ENCODE results near the gene DPYD.

The DPYD gene

GRCh38 chr1:97331165-97331564 is 589.7 kb downstream of the DPYD start:
- in situ Hi-C loops (cut with MboI; ENCODE audit: low sequenced_read_pairs) = no loop called here

- in situ Hi-C loops (cut with MboI; ENCODE audit: low sequenced_read_pairs) = no loop called here
Measured at GRCh38 chr1:97314685-97315084, 606.1 kb downstream of the DPYD start.

GRCh38 chr1:97308131-97308530 is 612.7 kb downstream of the DPYD start:
- in situ Hi-C loops (cut with MboI; ENCODE audit: low sequenced_read_pairs) = no loop called here

GRCh38 chr1:97307568-97307967 is 613.3 kb downstream of the DPYD start:
- in situ Hi-C loops (cut with MboI; ENCODE audit: low sequenced_read_pairs) = no loop called here

- in situ Hi-C loops (cut with MboI; ENCODE audit: low sequenced_read_pairs) = no loop called here
Measured at GRCh38 chr1:97307151-97307550, 613.7 kb downstream of the DPYD start.

- in situ Hi-C loops (cut with MboI; ENCODE audit: low sequenced_read_pairs) = no loop called here
Measured at GRCh38 chr1:97306504-97306903, 614.3 kb downstream of the DPYD start.

GRCh38 chr1:97304366-97304765 is 616.5 kb downstream of the DPYD start:
- in situ Hi-C loops (cut with MboI; ENCODE audit: low sequenced_read_pairs) = no loop called here

GRCh38 chr1:97298966-97299365 is 621.9 kb downstream of the DPYD start:
- in situ Hi-C loops (cut with MboI; ENCODE audit: low sequenced_read_pairs) = no loop called here

GRCh38 chr1:97297611-97298010 is 623.2 kb downstream of the DPYD start:
- in situ Hi-C loops (cut with MboI; ENCODE audit: low sequenced_read_pairs) = no loop called here

GRCh38 chr1:97281962-97282361 is 638.9 kb downstream of the DPYD start:
- in situ Hi-C loops (cut with MboI; ENCODE audit: low sequenced_read_pairs) = no loop called here

- in situ Hi-C loops (cut with MboI; ENCODE audit: low sequenced_read_pairs) = no loop called here
Measured at GRCh38 chr1:97277891-97278654, 642.8 kb downstream of the DPYD start.

GRCh38 chr1:97271916-97272788 is 648.7 kb downstream of the DPYD start:
- in situ Hi-C loops (cut with MboI; ENCODE audit: low sequenced_read_pairs) = no loop called here

GRCh38 chr1:97270508-97271307 is 650.1 kb downstream of the DPYD start:
- in situ Hi-C loops (cut with MboI; ENCODE audit: low sequenced_read_pairs) = no loop called here

GRCh38 chr1:97265630-97266029 is 655.2 kb downstream of the DPYD start:
- in situ Hi-C loops (cut with MboI; ENCODE audit: low sequenced_read_pairs) = no loop called here

GRCh38 chr1:97262842-97263241 is 658.0 kb downstream of the DPYD start:
- in situ Hi-C loops (cut with MboI; ENCODE audit: low sequenced_read_pairs) = no loop called here

GRCh38 chr1:97258597-97258996 is 662.2 kb downstream of the DPYD start:
- in situ Hi-C loops (cut with MboI; ENCODE audit: low sequenced_read_pairs) = no loop called here

GRCh38 chr1:97254731-97255463 is 665.9 kb downstream of the DPYD start:
- in situ Hi-C loops (cut with MboI; ENCODE audit: low sequenced_read_pairs) = no loop called here

- in situ Hi-C loops (cut with MboI; ENCODE audit: low sequenced_read_pairs) = no loop called here
Measured at GRCh38 chr1:97252925-97253324, 667.9 kb downstream of the DPYD start.

GRCh38 chr1:97252076-97252475 is 668.8 kb downstream of the DPYD start:
- in situ Hi-C loops (cut with MboI; ENCODE audit: low sequenced_read_pairs) = no loop called here

GRCh38 chr1:97247196-97247595 is 673.6 kb downstream of the DPYD start:
- in situ Hi-C loops (cut with MboI; ENCODE audit: low sequenced_read_pairs) = no loop called here

GRCh38 chr1:97245682-97246081 is 675.2 kb downstream of the DPYD start:
- in situ Hi-C loops (cut with MboI; ENCODE audit: low sequenced_read_pairs) = no loop called here

Measured in hTERT RPE-1 (cell line).